NB4 (cell line): ENCODE results near the gene HADHA.

Source experiments
- CTCF ChIP-seq: IDR thresholded peaks from one replicate; pipeline ENCODE4 v1.5.1; 2012; ENCODE audit warnings: low read depth, low read length
- POLR2A ChIP-seq: IDR thresholded peaks from 2 replicates; pipeline ENCODE4 v1.6.1; 2011; ENCODE audit warnings: mild to moderate bottlenecking; ENCODE audit not compliant: insufficient read length; ENCODE audit errors: extremely low read depth

DNA sequence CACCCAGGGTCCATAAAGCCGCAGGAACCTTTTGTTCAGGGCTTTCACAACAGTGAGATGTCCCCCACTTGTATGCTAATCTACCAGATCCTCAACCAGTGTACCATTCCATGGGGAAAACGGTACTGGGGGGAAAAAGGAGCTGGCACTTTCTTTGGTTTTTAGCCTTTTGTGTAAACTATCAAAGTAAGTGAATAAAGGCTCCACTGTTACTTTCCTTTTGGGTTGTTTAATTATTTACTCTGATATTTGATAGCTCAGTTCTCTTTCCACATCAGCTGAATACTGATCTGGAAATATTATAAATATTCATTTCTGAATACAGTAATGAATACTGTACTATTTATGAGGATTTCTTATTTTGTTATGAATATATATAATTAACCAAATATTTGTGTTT lies 20.3 kb downstream of the HADHA start:
- TF ChIP-seq CTCF (no peak), POLR2A (no peak)
